Measurements from ENCODE around the gene CDR2.

Gene CDR2

GRCh38 chr16:22380529-22380928 is 6.1 kb upstream of the CDR2 start:
- no peak for TF ChIP-seq CTCF (IDR thresholded peaks at IDR 0.05; ENCODE audit: insufficient read depth, missing control alignments)
- no peak for FAIRE-seq

GRCh38 chr16:22379656-22380055 is 5.2 kb upstream of the CDR2 start:
- TF ChIP-seq CTCF (IDR thresholded peaks at IDR 0.05; ENCODE audit: insufficient read depth, missing control alignments) = no peak
- FAIRE-seq (no peak), DNase-seq (ENCODE audit: insufficient read length, low spot score) (no peak)

More at GRCh38 chr16:22380529-22380928, 6.1 kb upstream of the CDR2 start:
- no peak for DNase-seq (ENCODE audit: insufficient read length, low spot score)

- no peak for TF ChIP-seq CTCF (IDR thresholded peaks at IDR 0.05; ENCODE audit: insufficient read depth, missing control alignments)
- FAIRE-seq (no peak), DNase-seq (ENCODE audit: insufficient read length, low spot score) (no peak)
Measured at GRCh38 chr16:22375963-22376640, 1.7 kb upstream of the CDR2 start.

- DNase-seq (ENCODE audit: insufficient read length, low spot score) (no peak), FAIRE-seq (no peak)
- TF ChIP-seq CTCF (IDR thresholded peaks at IDR 0.05; ENCODE audit: insufficient read depth, missing control alignments) = no peak
Measured at GRCh38 chr16:22375117-22375962, 921 bp upstream of the CDR2 start.

- no peak for TF ChIP-seq CTCF (IDR thresholded peaks at IDR 0.05; ENCODE audit: insufficient read depth, missing control alignments)
- FAIRE-seq (no peak), DNase-seq (ENCODE audit: insufficient read length, low spot score) (no peak)
Measured at GRCh38 chr16:22373662-22374310, 633 bp downstream of the CDR2 start.

GRCh38 chr16:22372882-22373661 is 1.3 kb downstream of the CDR2 start:
- DNase-seq (ENCODE audit: insufficient read length, low spot score) = no peak
- no peak for FAIRE-seq
- no peak for TF ChIP-seq CTCF (IDR thresholded peaks at IDR 0.05; ENCODE audit: insufficient read depth, missing control alignments)

Data from D721Med (cell line).